ENCODE results near the gene CAB39. TPM values are rescaled to one million over a fixed set of nuclear protein-coding genes. Genes with fewer than 3 reads are reported as not detected.

CAB39 gene
- total and polyA plus RNA-seq, 4 donors: 19.4 to 123 (median 57.1) TPM

GRCh38 chr2:230849633-230850357 lies 137.2 kb downstream of the CAB39 start:
- ATAC-seq (ENCODE audit: insufficient read depth, low FRiP score): no peak
- DNase-seq: peak in 1 of 3 donors; percentile 36

GRCh38 chr2:230850358-230850658 lies 137.7 kb downstream of the CAB39 start:
- H3K36me3 ChIP-seq (ENCODE audit: control insufficient read depth in 4 of 4, insufficient read depth in 4 of 4, low read length in 4 of 4): no peaks in the 10 kb centered on the region
- DNase-seq (no peak), ATAC-seq (ENCODE audit: insufficient read depth, low FRiP score) (no peak)
- H3K27ac ChIP-seq (ENCODE audit: low read depth in 1 of 2, low read length in 1 of 2): no peak overlapping the region
- WGBS, 2 donors: 64 to 75% methylated on average over 7 of the region's 7 CpGs
- peak overlapping the region; percentile 5 for H3K4me3 ChIP-seq
- no peak overlapping the region for H3K9ac ChIP-seq (ENCODE audit: insufficient read depth in 1 of 2, low read length in 2 of 2)
- peaks cover 0 to 3% (median 0%) of the 10 kb centered on the region in 5 donors for H3K4me1 ChIP-seq (ENCODE audit: control insufficient read depth in 5 of 5, insufficient read depth in 5 of 5, low read length in 5 of 5)
- peaks cover 0 to 2% (median 0%) of the 10 kb centered on the region in 4 donors for H3K9me3 ChIP-seq (ENCODE audit: control insufficient read depth in 4 of 4, insufficient read depth in 3 of 4, low read length in 3 of 4)
- TF ChIP-seq CTCF (IDR thresholded peaks at IDR 0.05; ENCODE audit: control extremely low read depth, extremely low read depth): no peak
- H3K27me3 ChIP-seq (ENCODE audit: control insufficient read depth in 3 of 3, insufficient read depth in 3 of 3, low read length in 2 of 3): peaks cover 0 to 4% (median 0%) of the 10 kb centered on the region in 3 donors

More at GRCh38 chr2:230849633-230850357, 137.2 kb downstream of the CAB39 start:
- H3K4me1 ChIP-seq (ENCODE audit: control insufficient read depth in 5 of 5, insufficient read depth in 5 of 5, low read length in 5 of 5): peaks cover 0 to 3% (median 0%) of the 10 kb centered on the region in 5 donors
- peak; percentile 42 for TF ChIP-seq CTCF (IDR thresholded peaks at IDR 0.05; ENCODE audit: control extremely low read depth, extremely low read depth)
- no peak overlapping the region for H3K27ac ChIP-seq (ENCODE audit: low read depth in 1 of 2, low read length in 1 of 2)
- H3K4me3 ChIP-seq: no peak overlapping the region
- H3K27me3 ChIP-seq (ENCODE audit: control insufficient read depth in 3 of 3, insufficient read depth in 3 of 3, low read length in 2 of 3): peaks cover 0 to 4% (median 0%) of the 10 kb centered on the region in 3 donors
- H3K9me3 ChIP-seq (ENCODE audit: control insufficient read depth in 4 of 4, insufficient read depth in 3 of 4, low read length in 3 of 4): peaks cover 0 to 2% (median 0%) of the 10 kb centered on the region in 4 donors
- H3K9ac ChIP-seq (ENCODE audit: insufficient read depth in 1 of 2, low read length in 2 of 2): no peak overlapping the region
- 64 to 68% methylated on average over 40 of the region's 40 CpGs for WGBS, 2 donors
- no peaks in the 10 kb centered on the region for H3K36me3 ChIP-seq (ENCODE audit: control insufficient read depth in 4 of 4, insufficient read depth in 4 of 4, low read length in 4 of 4)

DNA sequence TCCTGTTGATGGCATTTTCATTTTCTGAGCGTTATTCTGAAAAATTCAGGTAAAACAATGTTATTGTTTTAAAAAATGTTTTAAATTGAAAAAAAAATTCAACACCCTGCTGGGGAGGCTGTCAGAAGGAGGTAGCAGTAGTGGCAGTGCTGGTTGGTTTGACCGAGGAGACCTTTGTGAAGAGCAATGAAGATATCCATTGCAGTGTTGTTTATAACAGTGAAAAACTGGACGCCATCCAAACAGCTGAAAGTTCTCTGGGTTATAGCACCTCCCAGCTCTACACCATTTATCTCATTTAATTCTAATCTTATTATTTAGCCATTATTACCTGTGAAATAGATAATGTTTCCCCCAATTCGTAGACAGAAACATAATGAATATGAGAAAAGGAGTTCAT lies 139.5 kb downstream of the CAB39 start:
- Histone ChIP-seq H3K27ac (ENCODE audit: low read depth in 1 of 2, low read length in 1 of 2) (no peak overlapping the region), H3K9me3 (ENCODE audit: control insufficient read depth in 4 of 4, insufficient read depth in 3 of 4, low read length in 3 of 4) (no peaks in the 10 kb centered on the region), H3K9ac (ENCODE audit: insufficient read depth in 1 of 2, low read length in 2 of 2) (no peak overlapping the region), H3K36me3 (ENCODE audit: control insufficient read depth in 4 of 4, insufficient read depth in 4 of 4, low read length in 4 of 4) (no peaks in the 10 kb centered on the region), H3K4me3 (no peak overlapping the region), H3K4me1 (ENCODE audit: control insufficient read depth in 5 of 5, insufficient read depth in 5 of 5, low read length in 5 of 5) (peaks cover 0 to 3% (median 0%) of the 10 kb centered on the region in 5 donors), H3K27me3 (ENCODE audit: control insufficient read depth in 3 of 3, insufficient read depth in 3 of 3, low read length in 2 of 3) (peaks cover 0 to 4% (median 0%) of the 10 kb centered on the region in 3 donors)
- 77 to 85% methylated on average over 4 of the region's 4 CpGs for WGBS, 2 donors
- ATAC-seq (ENCODE audit: insufficient read depth, low FRiP score) (no peak), DNase-seq (no peak)
- no peak for TF ChIP-seq CTCF (IDR thresholded peaks at IDR 0.05; ENCODE audit: control extremely low read depth, extremely low read depth)

Data from lung (tissue), 12 donors.